ENCODE measurements around the gene TAS2R3. TPM values are rescaled to one million over a fixed set of nuclear protein-coding genes. Genes with fewer than 3 reads are reported as not detected.

TAS2R3 gene
- total and polyA plus RNA-seq, 2 donors from 2014 or later, result 2.7 TPM; not detected in 1

- H3K27ac ChIP-seq (ENCODE audit: low read depth in 2 of 2, low read length in 2 of 2), result no peak overlapping the region
- no peak for DNase-seq
- FAIRE-seq, result no peak
- no peaks in the 10 kb centered on the region for H3K27me3 ChIP-seq (ENCODE audit: control insufficient read depth, insufficient read depth, low read length)
- no peak overlapping the region for H3K9ac ChIP-seq (ENCODE audit: low read length in 3 of 3)
- H3K4me3 ChIP-seq (ENCODE audit: low read length in 3 of 3), result no peak overlapping the region
- no peaks in the 10 kb centered on the region for H3K4me1 ChIP-seq (ENCODE audit: control insufficient read depth in 2 of 3, insufficient read depth in 2 of 3, low read depth in 1 of 3, low read length in 3 of 3)
- no peak for TF ChIP-seq CTCF (IDR thresholded peaks at IDR 0.05; ENCODE audit: borderline replicate concordance, extremely low read depth, insufficient read depth)
- intact Hi-C loops (cut with DNase I), result no loop called here
- peaks cover 0 to 5% (median 0%) of the 10 kb centered on the region in 3 donors for H3K36me3 ChIP-seq (ENCODE audit: control insufficient read depth in 2 of 3, insufficient read depth in 3 of 3, low read length in 3 of 3)
- H3K9me3 ChIP-seq (ENCODE audit: control insufficient read depth in 2 of 3, insufficient read depth in 1 of 3, low read length in 3 of 3), result no peaks in the 10 kb centered on the region
Observed at GRCh38 chr7:141792526-141792925, 28.6 kb downstream of the TAS2R3 start.

Other genes starting within 250 kb of the TAS2R3 start
- 30.7 TPM for gene AGK, start 212.7 kb upstream of the TAS2R3 start, total RNA-seq
- gene AGK, start 212.7 kb upstream of the TAS2R3 start, polyA plus RNA-seq (ENCODE audit: insufficient read depth, low read depth, low replicate concordance), result 17.7 TPM
- gene DENND11, start 61.9 kb upstream of the TAS2R3 start, total RNA-seq, result 22.6 TPM
- 6.1 TPM for gene DENND11, start 61.9 kb upstream of the TAS2R3 start, polyA plus RNA-seq (ENCODE audit: insufficient read depth, low read depth, low replicate concordance)
- 0.06 TPM for gene WEE2, start 55.7 kb upstream of the TAS2R3 start, total RNA-seq
- gene WEE2, start 55.7 kb upstream of the TAS2R3 start, polyA plus RNA-seq (ENCODE audit: insufficient read depth, low read depth, low replicate concordance), result 0.13 TPM
- gene SSBP1, start 25.7 kb upstream of the TAS2R3 start, total RNA-seq, result 90.2 TPM
- gene SSBP1, start 25.7 kb upstream of the TAS2R3 start, polyA plus RNA-seq (ENCODE audit: insufficient read depth, low read depth, low replicate concordance), result 190 TPM
- 2.5 TPM for gene TAS2R4, start 12.6 kb downstream of the TAS2R3 start, total RNA-seq
- not detected for gene TAS2R4, start 12.6 kb downstream of the TAS2R3 start, polyA plus RNA-seq (ENCODE audit: insufficient read depth, low read depth, low replicate concordance)
- 2.5 TPM for gene TAS2R5, start 26.1 kb downstream of the TAS2R3 start, total RNA-seq
- gene TAS2R5, start 26.1 kb downstream of the TAS2R3 start, polyA plus RNA-seq (ENCODE audit: insufficient read depth, low read depth, low replicate concordance), result not detected
- gene PRSS37, start 77.4 kb downstream of the TAS2R3 start, total RNA-seq, result not detected
- not detected for gene PRSS37, start 77.4 kb downstream of the TAS2R3 start, polyA plus RNA-seq (ENCODE audit: insufficient read depth, low read depth, low replicate concordance)
- 0.22 TPM for gene OR9A4, start 152.3 kb downstream of the TAS2R3 start, total RNA-seq
- not detected for gene OR9A4, start 152.3 kb downstream of the TAS2R3 start, polyA plus RNA-seq (ENCODE audit: insufficient read depth, low read depth, low replicate concordance)
- 2.9 TPM for gene CLEC5A, start 182.9 kb downstream of the TAS2R3 start, total RNA-seq
- gene CLEC5A, start 182.9 kb downstream of the TAS2R3 start, polyA plus RNA-seq (ENCODE audit: insufficient read depth, low read depth, low replicate concordance), result not detected
- gene TAS2R38, start 209.7 kb downstream of the TAS2R3 start, total RNA-seq, result not detected
- not detected for gene TAS2R38, start 209.7 kb downstream of the TAS2R3 start, polyA plus RNA-seq (ENCODE audit: insufficient read depth, low read depth, low replicate concordance)
- gene MGAM, start 231.8 kb downstream of the TAS2R3 start, total RNA-seq, result 3.0 TPM
- gene MGAM, start 231.8 kb downstream of the TAS2R3 start, polyA plus RNA-seq (ENCODE audit: insufficient read depth, low read depth, low replicate concordance), result 2.9 TPM